ENCODE data around the gene MAPK1IP1L.

DNA sequence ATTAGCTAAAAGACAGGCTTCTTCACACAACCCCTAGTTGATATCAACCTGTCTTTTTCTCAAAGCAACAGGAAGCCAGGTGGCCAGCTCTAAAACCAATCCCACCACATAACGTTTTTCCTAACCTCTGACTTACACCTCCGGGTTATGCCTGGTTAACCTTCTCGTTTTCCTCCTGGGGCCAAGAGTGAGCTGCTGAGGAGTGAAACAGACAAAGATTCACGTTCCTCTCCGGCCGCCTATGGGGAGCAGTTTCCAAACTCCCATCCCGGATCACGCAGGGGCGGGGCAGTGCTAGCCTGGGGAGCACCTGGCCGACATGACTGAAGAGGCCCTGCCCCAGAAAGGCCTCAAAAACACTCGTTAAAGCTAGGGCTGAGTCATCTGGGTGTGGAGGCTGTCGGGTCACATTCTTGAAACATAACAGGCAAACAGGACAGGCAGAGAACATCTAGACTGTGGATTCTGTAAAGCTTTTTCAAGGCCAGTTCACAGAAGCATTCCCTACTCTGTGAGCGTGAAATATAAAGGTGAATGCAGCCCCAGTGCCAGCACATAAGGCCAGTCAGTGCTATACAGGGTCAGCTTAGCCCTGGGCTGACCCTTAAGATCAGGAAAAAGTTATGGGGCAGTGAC is 51.7 kb downstream of the MAPK1IP1L start:
- TF ChIP-seq, protein P1, sequence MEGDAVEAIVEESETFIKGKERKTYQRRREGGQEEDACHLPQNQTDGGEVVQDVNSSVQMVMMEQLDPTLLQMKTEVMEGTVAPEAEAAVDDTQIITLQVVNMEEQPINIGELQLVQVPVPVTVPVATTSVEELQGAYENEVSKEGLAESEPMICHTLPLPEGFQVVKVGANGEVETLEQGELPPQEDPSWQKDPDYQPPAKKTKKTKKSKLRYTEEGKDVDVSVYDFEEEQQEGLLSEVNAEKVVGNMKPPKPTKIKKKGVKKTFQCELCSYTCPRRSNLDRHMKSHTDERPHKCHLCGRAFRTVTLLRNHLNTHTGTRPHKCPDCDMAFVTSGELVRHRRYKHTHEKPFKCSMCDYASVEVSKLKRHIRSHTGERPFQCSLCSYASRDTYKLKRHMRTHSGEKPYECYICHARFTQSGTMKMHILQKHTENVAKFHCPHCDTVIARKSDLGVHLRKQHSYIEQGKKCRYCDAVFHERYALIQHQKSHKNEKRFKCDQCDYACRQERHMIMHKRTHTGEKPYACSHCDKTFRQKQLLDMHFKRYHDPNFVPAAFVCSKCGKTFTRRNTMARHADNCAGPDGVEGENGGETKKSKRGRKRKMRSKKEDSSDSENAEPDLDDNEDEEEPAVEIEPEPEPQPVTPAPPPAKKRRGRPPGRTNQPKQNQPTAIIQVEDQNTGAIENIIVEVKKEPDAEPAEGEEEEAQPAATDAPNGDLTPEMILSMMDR (IDR thresholded peaks at IDR 0.05): no peak
- peak; percentile 39 for TF ChIP-seq POLR2A (IDR thresholded peaks at IDR 0.05)

All from prostate gland (tissue), 2 donors.